Mesendoderm (in vitro differentiated cells): ENCODE results near the gene PPP2R2C.

Experiments
- DNase-seq: peaks from one replicate; pipeline ENCODE4 v3.0.0; 2013
- H2AK5ac ChIP-seq: 2 replicates; pipeline ENCODE4 v1.6.1; 2013; ENCODE audit warnings: low read length, inconsistent platforms
- H2BK120ac ChIP-seq: 2 replicates; pipeline ENCODE4 v1.6.1; 2013; ENCODE audit warnings: low read depth, mild to moderate bottlenecking, low read length, moderate library complexity, mixed read lengths
- H2BK15ac ChIP-seq: replicated peaks from 2 replicates; pipeline ENCODE4 v1.6.1; 2013; ENCODE audit warnings: low read depth, mild to moderate bottlenecking, moderate library complexity
- H2BK5ac ChIP-seq: 2 replicates; pipeline ENCODE4 v1.6.1; 2013; ENCODE audit warnings: low read length, inconsistent platforms
- H3K18ac ChIP-seq: 2 replicates; pipeline ENCODE4 v1.6.1; 2013; ENCODE audit warnings: mild to moderate bottlenecking, low read length, mixed read lengths
- H3K23ac ChIP-seq: one replicate; pipeline ENCODE4 v1.6.1; 2013; ENCODE audit warnings: low read length
- H3K27ac ChIP-seq: 2 replicates; pipeline ENCODE4 v1.5.1; 2013; ENCODE audit warnings: low read depth, mild to moderate bottlenecking, inconsistent platforms, low read length, moderate library complexity
- H3K27me3 ChIP-seq: 2 replicates; pipeline ENCODE4 v1.6.1; 2013; ENCODE audit warnings: low read length, control low read depth, mild to moderate bottlenecking, inconsistent platforms; ENCODE audit not compliant: insufficient read depth, poor library complexity
- H3K36me3 ChIP-seq: 2 replicates; pipeline ENCODE4 v1.6.1; 2013; ENCODE audit warnings: low read length, inconsistent platforms; ENCODE audit not compliant: control insufficient read depth, insufficient read depth
- H3K4ac ChIP-seq: one replicate; pipeline ENCODE4 v1.6.1; 2013; ENCODE audit warnings: low read depth, mild to moderate bottlenecking, low read length, moderate library complexity
- H3K4me1 ChIP-seq: 2 replicates; pipeline ENCODE4 v1.6.1; 2013; ENCODE audit warnings: low read depth, low read length, inconsistent platforms; ENCODE audit not compliant: control insufficient read depth
- H3K4me2 ChIP-seq: 2 replicates; pipeline ENCODE4 v1.6.1; 2013; ENCODE audit warnings: low read length
- H3K4me3 ChIP-seq: 2 replicates; pipeline ENCODE4 v1.5.1; 2013; ENCODE audit warnings: mild to moderate bottlenecking, low read length
- H3K56ac ChIP-seq: one replicate; pipeline ENCODE4 v1.6.1; 2013; ENCODE audit warnings: low read length
- H3K79me1 ChIP-seq: 2 replicates; pipeline ENCODE4 v1.6.1; 2013; ENCODE audit warnings: low read length, inconsistent platforms
- H3K79me2 ChIP-seq: 2 replicates; pipeline ENCODE4 v1.6.1; 2013; ENCODE audit warnings: mild to moderate bottlenecking, low read length; ENCODE audit not compliant: control insufficient read depth, insufficient read depth
- H3K9ac ChIP-seq: 2 replicates; pipeline ENCODE4 v1.6.1; 2013; ENCODE audit warnings: low read length, inconsistent platforms
- H4K5ac ChIP-seq: one replicate; pipeline ENCODE4 v1.6.1; 2013; ENCODE audit warnings: low read length
- H4K8ac ChIP-seq: one replicate; pipeline ENCODE4 v1.6.1; 2013; ENCODE audit warnings: low read depth, mild to moderate bottlenecking, control low read depth, low read length, moderate library complexity
- WGBS: extraction: QIAGEN DNeasy Blood & Tissue Kit; methylation state at CpG from one replicate; pipeline ENCODE4 v1.1.7; 2013; ENCODE audit warnings: low lambda C conversion rate, missing lambda C conversion rate; ENCODE audit not compliant: insufficient coverage; ENCODE audit errors: extremely low coverage; 5-methylcytosine and 5-hydroxymethylcytosine counted together

Gene PPP2R2C

GRCh38 chr4:6329478-6330383 is 142.7 kb downstream of the PPP2R2C start:
- Histone ChIP-seq H3K9ac (no peak overlapping the region), H2BK120ac (no peak overlapping the region), H4K5ac (no peak overlapping the region), H3K4me1 (no peaks in the 10 kb centered on the region), H3K79me2 (no peaks in the 10 kb centered on the region), H2BK5ac (no peak overlapping the region), H3K27me3 (no peaks in the 10 kb centered on the region), H3K4me2 (no peak overlapping the region), H3K4ac (no peak overlapping the region), H3K27ac (no peak overlapping the region), H3K23ac (no peak overlapping the region), H3K4me3 (no peak overlapping the region), H4K8ac (no peak overlapping the region), H2BK15ac (no peak overlapping the region), H2AK5ac (no peak overlapping the region), H3K18ac (no peak overlapping the region), H3K79me1 (no peaks in the 10 kb centered on the region), H3K56ac (no peak overlapping the region), H3K36me3 (no peaks in the 10 kb centered on the region)
- no CpG with 5 or more reads among the region's 28 CpGs for WGBS
- no peak for DNase-seq

GRCh38 chr4:6328526-6328925 is 143.9 kb downstream of the PPP2R2C start:
- no peaks in the 10 kb centered on the region for H3K79me1 ChIP-seq
- no peak overlapping the region for H3K4me2 ChIP-seq
- no peak overlapping the region for H2AK5ac ChIP-seq
- no peaks in the 10 kb centered on the region for H3K27me3 ChIP-seq
- DNase-seq = no peak
- WGBS = no CpG with 5 or more reads among the region's 8 CpGs
- no peak overlapping the region for H2BK15ac ChIP-seq
- H4K5ac ChIP-seq = no peak overlapping the region
- H3K4ac ChIP-seq = no peak overlapping the region
- H3K36me3 ChIP-seq = no peaks in the 10 kb centered on the region
- H3K9ac ChIP-seq = no peak overlapping the region
- H2BK120ac ChIP-seq = no peak overlapping the region
- H3K4me3 ChIP-seq = no peak overlapping the region
- no peak overlapping the region for H4K8ac ChIP-seq
- H3K79me2 ChIP-seq = no peaks in the 10 kb centered on the region
- H3K56ac ChIP-seq = no peak overlapping the region
- H3K4me1 ChIP-seq = no peaks in the 10 kb centered on the region
- no peak overlapping the region for H3K23ac ChIP-seq
- no peak overlapping the region for H3K18ac ChIP-seq
- H3K27ac ChIP-seq = no peak overlapping the region
- no peak overlapping the region for H2BK5ac ChIP-seq

- no peak overlapping the region for H2BK120ac ChIP-seq
- H3K4me3 ChIP-seq = no peak overlapping the region
- H4K5ac ChIP-seq = no peak overlapping the region
- H3K27ac ChIP-seq = no peak overlapping the region
- no peaks in the 10 kb centered on the region for H3K36me3 ChIP-seq
- DNase-seq = peak; percentile 76
- no peaks in the 10 kb centered on the region for H3K79me1 ChIP-seq
- H3K23ac ChIP-seq = no peak overlapping the region
- no peaks in the 10 kb centered on the region for H3K27me3 ChIP-seq
- H3K4me2 ChIP-seq = no peak overlapping the region
- no peak overlapping the region for H3K18ac ChIP-seq
- H3K9ac ChIP-seq = no peak overlapping the region
- no peaks in the 10 kb centered on the region for H3K4me1 ChIP-seq
- H3K79me2 ChIP-seq = no peaks in the 10 kb centered on the region
- H3K4ac ChIP-seq = no peak overlapping the region
- no CpG with 5 or more reads among the region's 21 CpGs for WGBS
- H2AK5ac ChIP-seq = no peak overlapping the region
- H2BK5ac ChIP-seq = no peak overlapping the region
- H2BK15ac ChIP-seq = no peak overlapping the region
- H4K8ac ChIP-seq = no peak overlapping the region
- H3K56ac ChIP-seq = no peak overlapping the region
Observed at GRCh38 chr4:6327220-6327917, 145.0 kb downstream of the PPP2R2C start.

- no peak overlapping the region for H2BK15ac ChIP-seq
- H3K4me2 ChIP-seq = no peak overlapping the region
- no peak overlapping the region for H3K4ac ChIP-seq
- H3K4me1 ChIP-seq = no peaks in the 10 kb centered on the region
- H3K18ac ChIP-seq = no peak overlapping the region
- no peak overlapping the region for H4K5ac ChIP-seq
- no peak overlapping the region for H3K23ac ChIP-seq
- H3K9ac ChIP-seq = no peak overlapping the region
- no peak overlapping the region for H2BK120ac ChIP-seq
- no peaks in the 10 kb centered on the region for H3K79me2 ChIP-seq
- no peaks in the 10 kb centered on the region for H3K27me3 ChIP-seq
- no peak overlapping the region for H4K8ac ChIP-seq
- H2AK5ac ChIP-seq = no peak overlapping the region
- H3K4me3 ChIP-seq = no peak overlapping the region
- no peak overlapping the region for H3K56ac ChIP-seq
- no peak overlapping the region for H3K27ac ChIP-seq
- no peak for DNase-seq
- WGBS = no CpG with 5 or more reads among the region's 28 CpGs
- H3K79me1 ChIP-seq = no peaks in the 10 kb centered on the region
- no peaks in the 10 kb centered on the region for H3K36me3 ChIP-seq
- H2BK5ac ChIP-seq = no peak overlapping the region
Observed at GRCh38 chr4:6326312-6327060, 145.9 kb downstream of the PPP2R2C start.

GRCh38 chr4:6325788-6326290 is 146.6 kb downstream of the PPP2R2C start:
- Histone ChIP-seq H3K79me2 (no peaks in the 10 kb centered on the region), H3K23ac (no peak overlapping the region), H3K4me1 (no peaks in the 10 kb centered on the region), H3K79me1 (no peaks in the 10 kb centered on the region), H3K4ac (no peak overlapping the region), H2BK15ac (no peak overlapping the region), H2BK120ac (no peak overlapping the region), H4K8ac (no peak overlapping the region), H3K27me3 (no peaks in the 10 kb centered on the region), H3K18ac (no peak overlapping the region), H2BK5ac (no peak overlapping the region), H3K4me3 (no peak overlapping the region), H3K9ac (no peak overlapping the region), H3K36me3 (no peaks in the 10 kb centered on the region), H3K56ac (no peak overlapping the region), H2AK5ac (no peak overlapping the region), H3K27ac (no peak overlapping the region), H3K4me2 (no peak overlapping the region), H4K5ac (no peak overlapping the region)
- WGBS = no CpG with 5 or more reads among the region's 14 CpGs
- DNase-seq = peak; percentile 34
